RWPE1 (cell line): ENCODE data around the gene SEC61B.
A peak's percentile ranks its signal among the peaks of the same experiment; 100 is the strongest.
"Not testable (repeated sequence)": the region's sequence is repeated elsewhere in the genome, so short reads cannot be mapped to it uniquely, and the experiment has no call there.

ENCODE experiments used
- CTCF ChIA-PET: fragments of 350-600 bp; sonication (Branson Sonifier 250); formaldehyde crosslinking; extraction: SDS; loops from one replicate; lab custom pipeline; 2021; lab: Yijun Ruan, JAX
- POLR2A ChIA-PET: fragments of 400-600 bp; formaldehyde crosslinking; extraction: SDS; loops from one replicate; lab custom pipeline; 2020; ENCODE audit warnings: antibody characterized with exemption; ENCODE audit not compliant: low non-redundant PET; lab: Yijun Ruan, JAX
- DNase-seq: peaks from one replicate; pipeline ENCODE4 v3.0.0; 2012; ENCODE audit warnings: low spot score
- H3K27ac ChIP-seq: fragments of 450-650 bp; 2 replicates; pipeline ENCODE4 v1.5.1; 2017
- TF ChIP-seq, protein P1 (sequence below): fragments of 450-650 bp; conservative IDR thresholded peaks from 2 replicates; pipeline ENCODE4 v1.5.1; 2017; ENCODE audit warnings: low read depth, mild to moderate bottlenecking

The SEC61B gene

DNA sequence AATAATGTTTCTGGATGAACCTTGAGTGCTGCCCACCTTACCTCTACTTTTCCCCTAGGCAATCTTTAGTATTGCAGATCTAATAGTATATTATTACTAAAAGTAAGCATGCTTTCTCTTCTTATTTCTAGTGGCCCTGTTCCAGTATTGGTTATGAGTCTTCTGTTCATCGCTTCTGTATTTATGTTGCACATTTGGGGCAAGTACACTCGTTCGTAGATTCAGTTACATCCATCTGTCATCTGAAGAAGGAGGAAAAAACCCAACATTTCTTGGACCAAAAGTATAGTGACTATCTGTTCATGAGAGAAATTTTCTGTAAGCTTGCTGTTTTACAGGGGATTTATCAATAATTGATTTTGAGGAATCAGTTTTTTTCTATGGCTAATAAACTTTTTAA is 8.1 kb downstream of the SEC61B start:
- no peak overlapping the region for H3K27ac ChIP-seq
- ChIA-PET CTCF (no interaction called here), POLR2A (no interaction called here)
- TF ChIP-seq, protein P1, sequence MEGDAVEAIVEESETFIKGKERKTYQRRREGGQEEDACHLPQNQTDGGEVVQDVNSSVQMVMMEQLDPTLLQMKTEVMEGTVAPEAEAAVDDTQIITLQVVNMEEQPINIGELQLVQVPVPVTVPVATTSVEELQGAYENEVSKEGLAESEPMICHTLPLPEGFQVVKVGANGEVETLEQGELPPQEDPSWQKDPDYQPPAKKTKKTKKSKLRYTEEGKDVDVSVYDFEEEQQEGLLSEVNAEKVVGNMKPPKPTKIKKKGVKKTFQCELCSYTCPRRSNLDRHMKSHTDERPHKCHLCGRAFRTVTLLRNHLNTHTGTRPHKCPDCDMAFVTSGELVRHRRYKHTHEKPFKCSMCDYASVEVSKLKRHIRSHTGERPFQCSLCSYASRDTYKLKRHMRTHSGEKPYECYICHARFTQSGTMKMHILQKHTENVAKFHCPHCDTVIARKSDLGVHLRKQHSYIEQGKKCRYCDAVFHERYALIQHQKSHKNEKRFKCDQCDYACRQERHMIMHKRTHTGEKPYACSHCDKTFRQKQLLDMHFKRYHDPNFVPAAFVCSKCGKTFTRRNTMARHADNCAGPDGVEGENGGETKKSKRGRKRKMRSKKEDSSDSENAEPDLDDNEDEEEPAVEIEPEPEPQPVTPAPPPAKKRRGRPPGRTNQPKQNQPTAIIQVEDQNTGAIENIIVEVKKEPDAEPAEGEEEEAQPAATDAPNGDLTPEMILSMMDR = no peak
- DNase-seq = no peak

DNA sequence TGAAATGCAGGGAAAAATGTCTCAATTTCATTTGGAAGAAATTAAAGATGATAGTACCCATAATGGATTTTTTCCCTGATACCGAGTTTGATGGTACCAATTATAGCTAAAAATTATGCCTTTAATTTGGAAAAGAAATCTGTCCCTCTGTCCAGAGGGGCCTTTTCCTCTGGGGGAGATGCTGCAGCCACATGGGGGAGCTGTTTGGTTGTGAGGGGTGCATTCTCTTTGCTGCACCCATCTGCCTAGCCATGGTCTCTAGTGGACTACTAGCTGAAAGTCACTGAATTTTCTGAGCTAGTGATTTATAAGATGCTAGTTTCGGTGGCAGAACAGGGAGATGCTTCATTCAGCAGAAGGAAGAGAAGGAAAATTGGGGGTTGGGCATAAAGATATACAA is 9.6 kb downstream of the SEC61B start:
- H3K27ac ChIP-seq = no peak overlapping the region
- TF ChIP-seq, protein P1 = peak; percentile 38
- ChIA-PET POLR2A (no interaction called here), CTCF (interaction anchor here (0.6 to 0.9 kb wide), 10 partner anchors 18 to 1046 kb away, joined by 3 to 7 read pairs (median 3); no protein-coding TSS in a partner anchor)
- DNase-seq = peak; percentile 32

DNA sequence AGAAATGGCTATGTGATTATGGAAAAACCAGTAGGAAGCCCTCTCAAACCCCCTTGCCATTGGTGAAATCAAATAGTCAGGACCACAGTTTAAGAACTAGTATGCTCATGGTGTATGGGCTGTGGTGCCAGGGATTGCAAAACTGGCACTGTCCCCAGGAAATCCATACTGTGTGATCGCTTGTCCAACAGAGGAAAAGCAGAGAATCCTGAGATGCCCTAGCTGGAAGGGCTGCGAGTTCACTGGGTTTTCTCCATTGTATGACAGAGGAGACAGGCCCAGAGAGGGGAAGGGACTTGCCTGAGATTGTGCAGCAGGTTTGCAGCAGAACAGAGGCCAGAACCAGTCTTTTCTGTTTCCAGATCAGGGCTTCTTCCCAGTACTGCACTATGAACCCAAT is 12.5 kb downstream of the SEC61B start:
- H3K27ac ChIP-seq = no peak overlapping the region
- ChIA-PET POLR2A (no interaction called here), CTCF (no interaction called here)
- DNase-seq = no peak
- TF ChIP-seq, protein P1 = no peak

DNA sequence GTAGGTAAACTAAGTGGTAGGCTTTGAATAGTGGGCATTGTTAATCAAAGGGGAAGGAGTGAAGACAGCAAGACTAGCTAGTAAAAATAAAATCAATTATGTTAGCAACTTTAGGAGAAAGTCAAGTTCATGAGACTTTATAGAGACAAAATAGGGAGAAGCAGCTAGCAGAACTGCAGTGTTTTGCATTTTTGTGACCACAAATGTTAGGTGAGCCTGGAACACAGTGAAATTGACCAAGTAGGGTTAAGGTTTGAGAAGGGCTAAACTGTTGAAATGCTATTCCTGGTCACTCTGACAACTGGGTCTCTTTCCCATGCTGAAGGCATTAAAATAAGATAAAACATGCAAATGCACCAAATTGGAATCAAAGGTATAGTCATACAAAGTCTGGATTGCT is 13.0 kb downstream of the SEC61B start:
- ChIA-PET POLR2A (no interaction called here), CTCF (no interaction called here)
- no peak overlapping the region for H3K27ac ChIP-seq
- DNase-seq = no peak
- TF ChIP-seq, protein P1 = no peak

DNA sequence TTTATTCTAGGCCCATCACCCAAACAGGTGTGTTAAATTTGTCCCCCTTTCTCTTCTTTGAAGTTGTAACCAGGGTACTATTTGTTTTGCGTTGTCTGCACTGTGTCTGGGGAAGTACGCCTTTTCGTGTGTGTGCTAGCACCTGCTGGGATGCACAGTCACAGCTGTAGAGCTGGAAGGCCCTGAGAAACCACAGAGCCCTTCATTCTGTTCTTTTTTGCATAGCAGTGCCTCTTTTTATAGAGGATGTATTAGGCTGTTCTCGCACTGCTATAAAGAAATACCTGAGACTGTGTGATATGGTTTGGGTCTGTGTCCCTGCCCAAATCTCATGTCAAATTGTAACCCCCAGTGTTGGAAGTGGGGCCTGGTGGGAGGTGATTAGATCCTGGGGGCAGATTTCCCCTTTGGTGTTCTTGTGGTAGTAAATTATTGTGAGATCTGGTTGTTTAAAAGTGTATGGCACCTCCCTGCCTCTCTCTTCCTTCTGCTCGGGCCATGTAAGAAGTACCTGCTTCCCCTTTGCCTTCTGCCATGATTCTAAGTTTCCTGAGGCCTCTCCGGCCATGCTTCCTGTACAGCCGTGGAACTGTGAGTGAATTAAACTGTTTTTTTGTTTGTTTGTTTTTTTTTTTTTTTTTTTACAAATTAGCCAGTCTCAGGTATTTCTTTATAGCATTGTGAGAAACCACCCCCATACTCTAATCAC is 14.0 kb downstream of the SEC61B start:
- CTCF ChIA-PET = no interaction called here
- H3K27ac ChIP-seq = no peak overlapping the region
- POLR2A ChIA-PET = no interaction called here
- no peak for DNase-seq
- TF ChIP-seq, protein P1 = no peak

DNA sequence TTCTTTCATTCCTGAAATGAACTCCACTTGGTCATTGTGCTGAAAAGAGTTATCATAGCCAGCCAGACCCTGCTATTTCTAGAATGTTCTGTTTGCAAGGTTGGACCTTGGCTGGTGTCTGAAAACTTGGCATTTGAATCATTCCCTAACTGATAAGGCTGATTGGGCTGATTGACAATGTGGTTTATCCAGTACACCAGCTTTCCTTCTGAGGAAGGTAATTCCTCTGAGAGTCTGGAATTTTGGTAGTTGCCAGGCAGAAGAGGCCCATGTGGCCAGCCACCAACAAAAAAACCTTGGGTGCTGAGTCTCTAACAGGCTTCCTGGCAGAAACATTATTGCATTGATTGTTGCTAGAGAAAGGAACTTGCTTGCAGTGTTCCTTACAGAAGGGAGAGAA is 15.3 kb downstream of the SEC61B start:
- H3K27ac ChIP-seq = no peak overlapping the region
- POLR2A ChIA-PET = no interaction called here
- CTCF ChIA-PET = no interaction called here

DNA sequence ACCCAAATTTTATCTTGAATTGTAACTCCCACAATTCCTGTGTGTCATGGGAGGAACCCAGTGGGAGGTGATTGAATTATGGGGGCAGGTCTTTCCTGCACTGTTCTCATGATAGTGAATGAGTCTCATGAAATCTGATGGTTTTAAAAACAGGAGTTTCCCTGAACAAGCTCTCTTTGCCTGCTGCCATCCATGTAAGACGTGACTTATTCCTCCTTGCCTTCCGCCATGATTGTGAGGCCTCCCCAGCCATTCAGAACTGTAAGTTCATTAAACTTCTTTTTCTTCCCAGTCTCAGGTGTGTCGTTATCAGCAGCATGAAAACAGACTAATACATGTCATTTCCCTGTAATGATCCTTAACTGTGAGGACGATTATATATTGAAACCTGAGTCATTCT is 15.8 kb downstream of the SEC61B start:
- DNase-seq, H3K27ac ChIP-seq, CTCF ChIA-PET, POLR2A ChIA-PET: not testable (repeated sequence)

More for the DNA sequence above, 15.3 kb downstream of the SEC61B start:
- DNase-seq = no peak
- TF ChIP-seq, protein P1 = no peak
